GM10266 (cell line): ENCODE results near the gene DGKG.

Source experiments
- DNase-seq: peaks from one replicate; pipeline ENCODE4 v3.0.0; 2012; ENCODE audit errors: extremely low spot score
- TF ChIP-seq, protein P1 (sequence below): IDR thresholded peaks from 2 replicates; pipeline ENCODE4 v1.5.1; 2012; ENCODE audit warnings: mild to moderate bottlenecking, low read depth; ENCODE audit not compliant: control insufficient read depth, insufficient read depth; ENCODE audit errors: missing control alignments

Gene DGKG

DNA sequence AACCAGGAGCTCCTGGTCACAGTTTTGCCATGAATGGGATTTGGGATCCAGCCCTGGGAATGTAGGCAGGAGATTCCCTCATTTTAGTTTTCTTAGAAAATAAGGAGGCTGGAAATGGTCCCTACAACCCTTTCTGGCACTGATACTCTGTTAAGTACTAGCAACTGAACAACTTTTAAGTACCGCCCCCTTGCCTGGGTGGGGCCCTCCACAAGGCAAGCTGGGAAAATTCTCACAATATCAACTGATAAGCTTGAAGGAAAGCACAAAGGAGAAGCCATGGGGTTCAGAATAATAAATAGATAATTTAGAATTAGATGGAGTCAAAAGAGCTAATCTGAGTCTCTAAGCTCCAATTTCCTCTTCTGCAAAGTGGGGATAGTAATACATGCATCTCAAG, 4.2 kb upstream of the DGKG start:
- DNase-seq = no peak
- TF ChIP-seq, protein P1, sequence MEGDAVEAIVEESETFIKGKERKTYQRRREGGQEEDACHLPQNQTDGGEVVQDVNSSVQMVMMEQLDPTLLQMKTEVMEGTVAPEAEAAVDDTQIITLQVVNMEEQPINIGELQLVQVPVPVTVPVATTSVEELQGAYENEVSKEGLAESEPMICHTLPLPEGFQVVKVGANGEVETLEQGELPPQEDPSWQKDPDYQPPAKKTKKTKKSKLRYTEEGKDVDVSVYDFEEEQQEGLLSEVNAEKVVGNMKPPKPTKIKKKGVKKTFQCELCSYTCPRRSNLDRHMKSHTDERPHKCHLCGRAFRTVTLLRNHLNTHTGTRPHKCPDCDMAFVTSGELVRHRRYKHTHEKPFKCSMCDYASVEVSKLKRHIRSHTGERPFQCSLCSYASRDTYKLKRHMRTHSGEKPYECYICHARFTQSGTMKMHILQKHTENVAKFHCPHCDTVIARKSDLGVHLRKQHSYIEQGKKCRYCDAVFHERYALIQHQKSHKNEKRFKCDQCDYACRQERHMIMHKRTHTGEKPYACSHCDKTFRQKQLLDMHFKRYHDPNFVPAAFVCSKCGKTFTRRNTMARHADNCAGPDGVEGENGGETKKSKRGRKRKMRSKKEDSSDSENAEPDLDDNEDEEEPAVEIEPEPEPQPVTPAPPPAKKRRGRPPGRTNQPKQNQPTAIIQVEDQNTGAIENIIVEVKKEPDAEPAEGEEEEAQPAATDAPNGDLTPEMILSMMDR = no peak

DNA sequence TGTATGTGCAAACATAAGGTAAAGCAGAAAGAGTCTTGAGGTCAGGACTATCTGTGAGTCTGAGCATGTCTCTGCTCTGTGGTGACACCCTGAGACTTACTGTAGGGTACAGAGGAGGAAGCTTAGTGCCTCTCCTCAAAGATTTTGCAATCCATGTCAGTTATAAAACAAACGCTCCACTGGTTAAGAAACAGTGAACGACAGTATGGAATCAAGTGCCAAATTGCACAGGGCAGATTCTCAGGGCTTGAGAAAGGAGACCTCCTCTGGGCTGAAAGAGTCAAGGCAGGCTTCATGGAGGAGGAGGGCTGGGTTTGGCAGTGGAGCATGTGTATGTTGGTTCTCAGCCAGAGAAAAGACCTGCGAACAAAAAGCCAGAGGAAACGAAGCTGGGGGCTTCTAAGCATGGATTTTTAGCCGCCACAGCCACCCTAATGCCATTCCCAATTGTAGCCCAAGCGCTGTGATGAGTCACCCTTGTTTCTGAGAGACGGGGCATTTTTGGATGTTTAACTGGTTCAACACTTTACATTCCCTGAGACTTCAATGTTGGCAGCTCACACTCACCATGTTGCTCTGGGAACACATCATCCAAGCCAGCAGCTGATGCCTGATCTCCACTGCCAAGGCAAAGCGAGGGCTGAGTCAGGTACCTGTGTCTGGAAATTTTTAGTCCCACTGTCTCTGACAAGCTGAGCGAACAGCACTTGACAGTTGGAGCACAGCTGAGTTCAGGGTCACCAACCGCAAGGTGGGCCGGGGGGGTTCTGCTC, 3.4 kb upstream of the DGKG start:
- TF ChIP-seq, protein P1 = no peak
- no peak for DNase-seq

DNA sequence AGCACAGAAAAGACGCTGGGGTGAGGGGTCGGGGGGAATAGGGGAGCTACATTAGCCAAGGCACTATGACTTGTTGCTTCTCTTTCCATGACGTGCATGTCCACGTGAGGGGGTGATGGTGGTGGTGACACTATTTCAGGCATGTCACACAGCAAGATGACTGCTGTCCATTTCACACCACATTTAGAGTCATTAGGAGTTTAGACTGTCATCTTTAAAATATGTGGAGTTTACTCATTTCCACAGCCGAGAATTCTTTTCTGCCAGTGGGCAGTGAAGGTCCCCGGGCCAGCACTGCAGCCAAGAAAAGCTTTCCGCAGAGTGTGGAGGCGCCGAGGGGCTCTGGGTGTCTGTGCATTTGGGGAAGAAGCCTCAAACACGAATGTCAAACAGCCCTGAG, 954 bp upstream of the DGKG start:
- DNase-seq = no peak
- TF ChIP-seq, protein P1 = no peak

DNA sequence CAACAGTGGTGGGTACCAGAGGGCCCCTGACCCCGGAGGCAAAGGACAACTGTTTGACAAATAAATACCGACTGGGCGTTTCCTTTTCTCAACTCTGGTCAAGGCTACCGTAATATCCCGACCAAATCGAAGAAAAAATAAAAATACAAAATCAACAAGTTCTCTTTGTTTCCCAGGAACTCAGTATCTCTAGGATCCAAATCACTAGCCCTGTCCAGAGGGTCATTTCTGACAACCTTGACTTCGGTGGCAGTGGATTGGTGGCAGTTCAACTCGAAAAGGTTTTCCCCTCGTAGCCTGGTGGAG, 456 bp upstream of the DGKG start:
- no peak for DNase-seq
- TF ChIP-seq, protein P1 = no peak

DNA sequence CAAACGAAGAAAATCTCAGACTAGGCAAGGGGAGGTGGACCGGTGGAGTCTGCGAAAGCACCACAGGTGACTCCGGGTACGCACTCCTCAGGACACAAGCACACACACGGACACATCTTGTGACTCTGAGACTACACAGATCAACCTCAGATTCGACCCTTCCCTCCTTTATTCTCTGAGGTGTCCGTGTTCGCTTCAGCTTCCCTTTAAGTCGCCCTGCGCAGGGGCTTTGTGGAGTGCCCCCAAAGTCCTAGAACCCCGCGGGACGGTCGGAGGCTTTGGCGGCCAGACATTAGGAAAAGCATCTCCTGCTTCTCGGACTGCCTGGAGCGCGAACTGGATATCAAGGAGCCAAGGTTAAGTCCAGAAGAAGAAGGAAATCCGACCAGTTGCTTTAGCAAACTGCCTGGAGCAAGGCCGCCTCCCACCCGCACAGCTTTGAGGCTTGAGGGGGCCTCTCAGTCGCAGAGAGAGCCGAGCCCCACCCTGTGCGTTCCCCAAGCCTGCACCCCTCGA, 730 bp downstream of the DGKG start:
- TF ChIP-seq, protein P1 = no peak
- peak; percentile 68 for DNase-seq

DNA sequence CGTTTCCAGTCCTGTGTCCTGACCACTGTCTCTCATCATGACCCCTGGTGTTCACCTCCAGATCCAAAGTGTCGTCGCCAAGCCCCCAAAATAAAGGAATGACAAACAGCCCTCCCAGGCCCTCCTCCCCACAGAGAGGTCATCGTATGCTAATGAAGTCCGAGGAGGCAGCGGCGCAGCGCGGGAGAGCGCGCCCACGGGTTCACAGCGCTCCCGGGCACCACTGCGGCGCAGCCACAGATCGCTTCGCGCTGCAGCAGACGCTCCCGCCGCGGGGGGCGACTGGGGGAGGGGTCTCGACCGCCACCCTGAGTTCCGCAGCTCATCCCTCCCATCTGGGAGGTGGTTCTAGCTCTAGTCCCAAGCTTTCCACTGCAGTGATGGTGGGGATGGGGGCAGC, 1.3 kb downstream of the DGKG start:
- TF ChIP-seq, protein P1 = no peak
- peak; percentile 40 for DNase-seq

DNA sequence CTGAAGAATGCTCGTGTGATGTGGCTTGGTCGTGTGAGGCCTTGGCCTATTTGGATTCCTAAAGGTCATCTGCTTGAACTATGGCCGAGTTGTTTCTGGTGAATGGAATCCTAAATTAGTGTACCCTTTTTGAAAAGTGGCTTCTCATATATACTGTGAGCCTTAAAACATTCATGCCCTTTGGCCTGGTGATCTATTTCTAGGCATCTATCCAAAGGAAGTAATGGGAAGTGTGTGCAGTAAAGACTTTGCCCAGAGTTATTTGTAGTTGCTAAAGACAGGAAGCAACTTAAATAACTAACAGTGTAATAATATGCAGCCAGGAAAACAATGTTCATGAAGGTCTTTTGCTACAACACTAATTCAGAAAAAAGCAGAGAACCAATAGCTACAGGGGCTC, 3.0 kb downstream of the DGKG start:
- DNase-seq = no peak
- TF ChIP-seq, protein P1 = no peak
